Psoas muscle (tissue), 8 donors: Measurements from ENCODE around the gene SH3RF3. TPM values are rescaled to one million over a fixed set of nuclear protein-coding genes. Genes with fewer than 3 reads are reported as not detected.

Source experiments
- ATAC-seq, 4 donors: fragments of 200-7000 bp; cut with Tn5 transposase; one replicate each; pipeline ENCODE4 v1.9.1; 2020; ENCODE audit warnings: moderate library complexity in 3 of 4, mild to moderate bottlenecking in 2 of 4
- DNase-seq, 2 donors: peaks; one replicate each; pipeline ENCODE4 v3.0.0-alpha.2; 2020
- H3K27ac ChIP-seq: fragments of 200-600 bp; one replicate; pipeline ENCODE4 v1.8.0; 2022
- H3K27me3 ChIP-seq, 3 donors: fragments of 200-600 bp in 1 of 3; one replicate each; pipeline versions ENCODE4 v1.6.1 to v1.8.0; 2013 to 2022; ENCODE audit warnings: low read length in 2 of 3, mild to moderate bottlenecking in 2 of 3, moderate library complexity in 1 of 3; ENCODE audit not compliant: insufficient read depth in 3 of 3
- H3K36me3 ChIP-seq, 2 donors: fragments of 200-600 bp in 1 of 2; one replicate each; pipeline versions ENCODE4 v1.6.1 to v1.8.0; 2013 to 2022; ENCODE audit warnings: low read depth in 1 of 2, mild to moderate bottlenecking in 1 of 2, moderate library complexity in 1 of 2; ENCODE audit not compliant: insufficient read depth in 1 of 2
- H3K4me1 ChIP-seq: fragments of 200-600 bp; one replicate; pipeline ENCODE4 v1.8.0; 2022
- H3K4me3 ChIP-seq: fragments of 200-600 bp; one replicate; pipeline ENCODE4 v1.8.0; 2022; ENCODE audit warnings: mild to moderate bottlenecking
- H3K9me3 ChIP-seq: fragments of 200-600 bp; one replicate; pipeline ENCODE4 v1.8.0; 2022
- WGBS, 3 donors: extraction: QIAGEN DNeasy Blood & Tissue Kit; methylation state at CpG; one replicate each; pipeline versions ENCODE4 v1.1.6 to v1.1.7; 2013; 5-methylcytosine and 5-hydroxymethylcytosine counted together
- intact Hi-C, 2 donors: fragments of 100-400 bp; cut with DNase I; formaldehyde crosslinking; loops; one replicate each; pipeline versions ENCODE4 v1.11.0 to v1.14.2; 2022
- polyA plus RNA-seq, 3 donors: library from polyadenylated mRNA; stranded (reverse); fragments of 200-250 nt; gene quantifications; one replicate each; pipeline ENCODE4 v1.2.3, GENCODE V29; 2013
- total RNA-seq, 4 donors: library from RNA; stranded (reverse); fragmentation: NEBNext Ultra II Directional in 2 of 4; extraction: Animal tissue kit (Norgen Biotek cat#: 25700) in 2 of 4; gene quantifications; one replicate each; pipeline versions ENCODE4 v1.2.1 to v1.2.4, GENCODE V29; 2021 to 2023
- TF ChIP-seq, protein P1 (sequence below): fragments of 200-600 bp; IDR thresholded peaks from one replicate; pipeline ENCODE4 v1.8.0; 2022; ENCODE audit warnings: antibody characterized with exemption
- donor health status: healthy with polysubstance abuse.
- donor health status: DM: no; HTN: no; CAD: no; lungs with moderate emphysema.
- donor health status: Bipolar disorder and iron deficiency.
- donor health status: healthy.
- donor health status: DM: yes; HTN: yes; CAD: no.
- donor health status: DM: no; HTN: no; CAD: no.
- donor health status: DM: no; HTN: no; CAD: no.
- donor health status: DM: yes; HTN: yes; CAD: no.

SH3RF3 gene
- total and polyA plus RNA-seq, 7 donors, result 4.6 to 27.0 (median 9.0) TPM

- WGBS, 3 donors, result 71 to 86% (median 76%) methylated on average over 4 of the region's 4 CpGs
- Histone ChIP-seq H3K27ac (no peak overlapping the region), H3K9me3 (no peaks in the 10 kb centered on the region), H3K36me3 (no peaks in the 10 kb centered on the region), H3K4me1 (peaks cover 10% of the 10 kb centered on the region), H3K27me3 (no peaks in the 10 kb centered on the region), H3K4me3 (no peak overlapping the region)
- DNase-seq, result no peak
- TF ChIP-seq, protein P1, sequence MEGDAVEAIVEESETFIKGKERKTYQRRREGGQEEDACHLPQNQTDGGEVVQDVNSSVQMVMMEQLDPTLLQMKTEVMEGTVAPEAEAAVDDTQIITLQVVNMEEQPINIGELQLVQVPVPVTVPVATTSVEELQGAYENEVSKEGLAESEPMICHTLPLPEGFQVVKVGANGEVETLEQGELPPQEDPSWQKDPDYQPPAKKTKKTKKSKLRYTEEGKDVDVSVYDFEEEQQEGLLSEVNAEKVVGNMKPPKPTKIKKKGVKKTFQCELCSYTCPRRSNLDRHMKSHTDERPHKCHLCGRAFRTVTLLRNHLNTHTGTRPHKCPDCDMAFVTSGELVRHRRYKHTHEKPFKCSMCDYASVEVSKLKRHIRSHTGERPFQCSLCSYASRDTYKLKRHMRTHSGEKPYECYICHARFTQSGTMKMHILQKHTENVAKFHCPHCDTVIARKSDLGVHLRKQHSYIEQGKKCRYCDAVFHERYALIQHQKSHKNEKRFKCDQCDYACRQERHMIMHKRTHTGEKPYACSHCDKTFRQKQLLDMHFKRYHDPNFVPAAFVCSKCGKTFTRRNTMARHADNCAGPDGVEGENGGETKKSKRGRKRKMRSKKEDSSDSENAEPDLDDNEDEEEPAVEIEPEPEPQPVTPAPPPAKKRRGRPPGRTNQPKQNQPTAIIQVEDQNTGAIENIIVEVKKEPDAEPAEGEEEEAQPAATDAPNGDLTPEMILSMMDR, result no peak
- ATAC-seq, result no peak
- intact Hi-C loops, result no loop called here
These were observed 22.5 kb downstream of the SH3RF3 start for GRCh38 chr2:109151519-109151918.

DNA sequence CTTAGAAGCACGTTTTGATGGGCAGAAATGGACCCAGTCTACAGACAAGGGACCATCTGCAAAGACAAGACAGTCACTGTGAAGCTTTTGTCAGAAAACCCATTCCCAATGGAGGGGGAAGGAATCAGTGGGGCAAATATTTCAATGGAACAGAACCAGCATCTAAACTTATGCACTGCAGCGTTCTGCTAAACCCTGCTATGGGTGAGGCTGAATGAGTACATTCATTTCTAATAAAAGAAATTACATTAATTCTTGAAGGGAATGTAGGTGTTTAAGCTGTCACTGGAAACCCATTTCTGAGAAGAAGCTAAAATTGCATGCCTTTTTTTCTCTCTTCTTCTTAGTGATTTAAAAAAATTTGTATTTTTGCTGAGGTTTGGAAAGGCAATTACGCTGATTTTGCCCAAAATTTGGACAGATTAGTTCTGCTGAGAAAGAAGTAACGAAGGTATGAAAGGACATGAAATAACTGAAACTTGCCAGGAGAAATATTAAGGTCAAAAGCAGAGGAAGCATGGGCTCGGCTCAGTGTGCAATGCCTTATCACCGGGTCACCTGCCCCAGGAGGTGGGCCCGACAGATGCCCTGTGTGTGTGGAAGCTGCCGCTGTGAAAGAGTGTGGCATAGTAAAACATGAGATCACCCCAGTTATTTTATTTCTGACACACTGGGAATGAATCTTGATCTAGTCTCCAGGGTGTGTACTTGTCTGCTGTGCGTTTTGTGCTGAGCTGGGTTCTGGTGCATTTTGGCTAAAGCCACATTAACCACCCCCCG lies 24.2 kb downstream of the SH3RF3 start:
- no peaks in the 10 kb centered on the region for H3K9me3 ChIP-seq
- H3K27ac ChIP-seq, result no peak overlapping the region
- H3K4me3 ChIP-seq, result no peak overlapping the region
- 76 to 91% (median 79%) methylated on average over 10 of the region's 10 CpGs for WGBS, 3 donors
- no peaks in the 10 kb centered on the region for H3K27me3 ChIP-seq
- intact Hi-C loops, result no loop called here
- no peaks in the 10 kb centered on the region for H3K36me3 ChIP-seq
- TF ChIP-seq, protein P1, result no peak
- ATAC-seq (peak in 2 of 4 donors; percentile 15 to 34), DNase-seq (no peak)
- H3K4me1 ChIP-seq, result peaks cover 15% of the 10 kb centered on the region

DNA sequence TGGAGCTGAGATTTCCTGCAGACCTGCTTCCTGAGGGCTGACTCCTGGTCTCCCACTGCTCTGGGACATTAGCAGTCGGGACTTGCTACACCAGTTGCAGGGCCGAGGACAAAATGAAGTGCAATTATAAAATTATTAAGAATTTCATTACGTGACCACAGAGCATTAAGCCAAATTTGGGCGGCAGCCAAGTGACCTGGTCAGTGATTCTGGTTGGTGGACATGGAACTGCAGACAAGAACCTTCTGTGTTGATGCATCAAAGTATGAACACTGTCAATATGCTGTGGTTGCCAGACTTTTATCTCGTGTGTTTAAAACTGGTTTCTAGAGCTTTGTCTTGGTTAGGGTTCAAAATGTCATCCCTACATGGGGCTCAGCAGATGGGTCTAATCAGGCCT lies 24.8 kb downstream of the SH3RF3 start:
- 81 to 87% (median 85%) methylated on average over 5 of the region's 5 CpGs for WGBS, 3 donors
- Histone ChIP-seq H3K27me3 (no peaks in the 10 kb centered on the region), H3K27ac (no peak overlapping the region), H3K4me3 (no peak overlapping the region), H3K36me3 (no peaks in the 10 kb centered on the region), H3K4me1 (peaks cover 15% of the 10 kb centered on the region), H3K9me3 (no peaks in the 10 kb centered on the region)
- ATAC-seq (no peak), DNase-seq (no peak)
- TF ChIP-seq, protein P1, result no peak
- intact Hi-C loops, result loop anchor here in 1 of 2 donors (2.0 kb wide), 1 partner anchor 15 kb away; no protein-coding TSS in a partner anchor

GRCh38 chr2:109154226-109154625 lies 25.2 kb downstream of the SH3RF3 start:
- ATAC-seq, result no peak
- intact Hi-C loops, result loop anchor here in 1 of 2 donors (2.0 kb wide), 1 partner anchor 15 kb away; no protein-coding TSS in a partner anchor
- Histone ChIP-seq H3K4me1 (peaks cover 15% of the 10 kb centered on the region), H3K27me3 (no peaks in the 10 kb centered on the region), H3K27ac (no peak overlapping the region), H3K9me3 (no peaks in the 10 kb centered on the region), H3K36me3 (no peaks in the 10 kb centered on the region), H3K4me3 (no peak overlapping the region)
- WGBS, 3 donors, result 72 to 95% (median 79%) methylated on average over 3 of the region's 3 CpGs
- TF ChIP-seq, protein P1, result no peak
- DNase-seq, result no peak
